Fibroblast of peridontal ligament (primary cell): ENCODE data around the gene GPRIN1.

ENCODE experiments used
- DNase-seq: peaks from one replicate; pipeline ENCODE4 v3.0.0-alpha.2; 2010; ENCODE audit errors: extremely low read depth

The GPRIN1 gene

GRCh38 chr5:176643491-176644219 lies 33.7 kb upstream of the GPRIN1 start:
- no peak for DNase-seq

GRCh38 chr5:176642675-176643490 lies 32.9 kb upstream of the GPRIN1 start:
- DNase-seq: no peak

- no peak for DNase-seq
Measured at GRCh38 chr5:176640616-176641015, 30.7 kb upstream of the GPRIN1 start.

- DNase-seq: peak; percentile 75
Measured at GRCh38 chr5:176639981-176640380, 30.0 kb upstream of the GPRIN1 start.

- DNase-seq: no peak
Measured at GRCh38 chr5:176639208-176639607, 29.3 kb upstream of the GPRIN1 start.

GRCh38 chr5:176638437-176638836 lies 28.5 kb upstream of the GPRIN1 start:
- DNase-seq: no peak

GRCh38 chr5:176637556-176637955 lies 27.6 kb upstream of the GPRIN1 start:
- DNase-seq: no peak

GRCh38 chr5:176636426-176636825 lies 26.5 kb upstream of the GPRIN1 start:
- no peak for DNase-seq

GRCh38 chr5:176633598-176633997 lies 23.6 kb upstream of the GPRIN1 start:
- DNase-seq: no peak

- no peak for DNase-seq
Measured at GRCh38 chr5:176632745-176633144, 22.8 kb upstream of the GPRIN1 start.

- no peak for DNase-seq
Measured at GRCh38 chr5:176631383-176632200, 21.6 kb upstream of the GPRIN1 start.

- DNase-seq: no peak
Measured at GRCh38 chr5:176630681-176631222, 20.8 kb upstream of the GPRIN1 start.

GRCh38 chr5:176629853-176630680 lies 20.1 kb upstream of the GPRIN1 start, which contains the start of the genes EIF4E1B and SNCB:
Gene EIF4E1B (plus strand): TSS chr5:176630675. CDS start chr5:176642788, 12,113 bp downstream.
Gene SNCB (minus strand): TSS chr5:176630534. CDS start chr5:176629654, 880 bp downstream.
- DNase-seq: no peak

- no peak for DNase-seq
Measured at GRCh38 chr5:176629317-176629852, 19.4 kb upstream of the GPRIN1 start.

GRCh38 chr5:176628406-176629228 lies 18.7 kb upstream of the GPRIN1 start:
- no peak for DNase-seq

- no peak for DNase-seq
Measured at GRCh38 chr5:176627582-176627981, 17.6 kb upstream of the GPRIN1 start.

GRCh38 chr5:176626876-176627236 lies 16.9 kb upstream of the GPRIN1 start:
- no peak for DNase-seq

GRCh38 chr5:176625966-176626875 lies 16.3 kb upstream of the GPRIN1 start:
- DNase-seq: no peak

GRCh38 chr5:176625512-176625911 lies 15.6 kb upstream of the GPRIN1 start:
- DNase-seq: no peak
